HUES48 (cell line): Measurements from ENCODE around the gene PROX1.

ENCODE experiments used
- H3K27ac ChIP-seq: one replicate; pipeline ENCODE4 v1.7.0; 2013; ENCODE audit warnings: low read depth, low read length, inconsistent platforms
- H3K27me3 ChIP-seq: 2 replicates; pipeline ENCODE4 v1.6.1; 2013; ENCODE audit warnings: mild to moderate bottlenecking, low read length; ENCODE audit not compliant: control insufficient read depth, insufficient read depth
- H3K36me3 ChIP-seq: 2 replicates; pipeline ENCODE4 v1.6.1; 2013; ENCODE audit warnings: low read length; ENCODE audit not compliant: control insufficient read depth, insufficient read depth
- H3K4me1 ChIP-seq: 2 replicates; pipeline ENCODE4 v1.6.1; 2013; ENCODE audit warnings: mild to moderate bottlenecking, low read length; ENCODE audit not compliant: control insufficient read depth, insufficient read depth
- H3K4me3 ChIP-seq: 2 replicates; pipeline ENCODE4 v1.5.1; 2013; ENCODE audit warnings: mild to moderate bottlenecking, low read depth, low read length
- H3K9ac ChIP-seq: 2 replicates; pipeline ENCODE4 v1.6.1; 2013; ENCODE audit warnings: mild to moderate bottlenecking, low read depth, low read length, moderate library complexity
- H3K9me3 ChIP-seq: 2 replicates; pipeline ENCODE4 v1.6.1; 2013; ENCODE audit warnings: low read length; ENCODE audit not compliant: control insufficient read depth, insufficient read depth

PROX1 gene

GRCh38 chr1:214026985-214027384 lies 39.2 kb downstream of the PROX1 start:
- H3K27me3 ChIP-seq, result peaks cover 4% of the 10 kb centered on the region; the same call in 1 of the 2 replicates
- H3K27ac ChIP-seq, result peak overlapping the region; percentile 66
- H3K9ac ChIP-seq, result 0 out of 2 replicates have a peak overlapping the region, but pooled peaks have one; percentile 31
- H3K36me3 ChIP-seq, result no peaks in the 10 kb centered on the region
- no peaks in the 10 kb centered on the region for H3K9me3 ChIP-seq
- H3K4me3 ChIP-seq, result peak overlapping the region; percentile 42
- H3K4me1 ChIP-seq, result peaks cover 54% of the 10 kb centered on the region

- peak overlapping the region; percentile 42; the same call in 1 of the 2 replicates for H3K4me3 ChIP-seq
- H3K27me3 ChIP-seq, result peaks cover 4% of the 10 kb centered on the region; the same call in 1 of the 2 replicates
- H3K4me1 ChIP-seq, result peaks cover 54% of the 10 kb centered on the region
- H3K9me3 ChIP-seq, result no peaks in the 10 kb centered on the region
- H3K9ac ChIP-seq, result 0 out of 2 replicates have a peak overlapping the region, but pooled peaks have one; percentile 31
- H3K27ac ChIP-seq, result peak overlapping the region; percentile 66
- no peaks in the 10 kb centered on the region for H3K36me3 ChIP-seq
These were observed 39.7 kb downstream of the PROX1 start for GRCh38 chr1:214027498-214027897.

GRCh38 chr1:214028095-214028494 lies 40.3 kb downstream of the PROX1 start:
- no peak overlapping the region for H3K4me3 ChIP-seq
- no peak overlapping the region for H3K27ac ChIP-seq

GRCh38 chr1:214028649-214029406 lies 41.1 kb downstream of the PROX1 start:
- Histone ChIP-seq H3K27me3 (peaks cover 4% of the 10 kb centered on the region; the same call in 1 of the 2 replicates), H3K4me3 (no peak overlapping the region), H3K9ac (no peak overlapping the region), H3K4me1 (peaks cover 54% of the 10 kb centered on the region), H3K27ac (no peak overlapping the region), H3K36me3 (no peaks in the 10 kb centered on the region), H3K9me3 (no peaks in the 10 kb centered on the region)

More at GRCh38 chr1:214028095-214028494, 40.3 kb downstream of the PROX1 start:
- Histone ChIP-seq H3K27me3 (peaks cover 4% of the 10 kb centered on the region; the same call in 1 of the 2 replicates), H3K4me1 (peaks cover 54% of the 10 kb centered on the region), H3K9ac (no peak overlapping the region; the same call in 1 of the 2 replicates), H3K36me3 (no peaks in the 10 kb centered on the region), H3K9me3 (no peaks in the 10 kb centered on the region)

GRCh38 chr1:214029796-214030195 lies 42.0 kb downstream of the PROX1 start:
- H3K27me3 ChIP-seq, result peaks cover 4% of the 10 kb centered on the region; the same call in 1 of the 2 replicates
- 0 out of 2 replicates have a peak overlapping the region, but pooled peaks have one; percentile 4 for H3K4me3 ChIP-seq
- H3K9me3 ChIP-seq, result no peaks in the 10 kb centered on the region
- peak overlapping the region; percentile 26 for H3K27ac ChIP-seq
- peaks cover 54% of the 10 kb centered on the region for H3K4me1 ChIP-seq
- H3K9ac ChIP-seq, result no peak overlapping the region
- H3K36me3 ChIP-seq, result no peaks in the 10 kb centered on the region

GRCh38 chr1:214031267-214031650 lies 43.5 kb downstream of the PROX1 start:
- Histone ChIP-seq H3K36me3 (no peaks in the 10 kb centered on the region), H3K4me1 (peaks cover 54% of the 10 kb centered on the region), H3K9ac (no peak overlapping the region), H3K27ac (peak overlapping the region; percentile 53), H3K9me3 (no peaks in the 10 kb centered on the region), H3K4me3 (no peak overlapping the region), H3K27me3 (peaks cover 4% of the 10 kb centered on the region; the same call in 1 of the 2 replicates)

- H3K27me3 ChIP-seq, result no peaks in the 10 kb centered on the region
- no peaks in the 10 kb centered on the region for H3K36me3 ChIP-seq
- H3K27ac ChIP-seq, result no peak overlapping the region
- no peak overlapping the region for H3K9ac ChIP-seq
- no peaks in the 10 kb centered on the region for H3K4me1 ChIP-seq
- no peaks in the 10 kb centered on the region for H3K9me3 ChIP-seq
- no peak overlapping the region for H3K4me3 ChIP-seq
These were observed 49.7 kb downstream of the PROX1 start for GRCh38 chr1:214037468-214037867.

- Histone ChIP-seq H3K27me3 (no peaks in the 10 kb centered on the region), H3K4me1 (peaks cover 1% of the 10 kb centered on the region; the same call in 1 of the 2 replicates), H3K27ac (no peak overlapping the region), H3K9ac (no peak overlapping the region), H3K9me3 (no peaks in the 10 kb centered on the region), H3K36me3 (no peaks in the 10 kb centered on the region), H3K4me3 (no peak overlapping the region)
These were observed 51.7 kb downstream of the PROX1 start for GRCh38 chr1:214039394-214040018.

GRCh38 chr1:214043167-214043566 lies 55.4 kb downstream of the PROX1 start:
- no peak overlapping the region for H3K4me3 ChIP-seq
- no peak overlapping the region for H3K9ac ChIP-seq
- no peaks in the 10 kb centered on the region for H3K9me3 ChIP-seq
- no peaks in the 10 kb centered on the region for H3K27me3 ChIP-seq
- H3K36me3 ChIP-seq, result no peaks in the 10 kb centered on the region
- peaks cover 3% of the 10 kb centered on the region; the same call in 1 of the 2 replicates for H3K4me1 ChIP-seq
- H3K27ac ChIP-seq, result no peak overlapping the region

- Histone ChIP-seq H3K9me3 (no peaks in the 10 kb centered on the region), H3K4me1 (peaks cover 3% of the 10 kb centered on the region; the same call in 1 of the 2 replicates), H3K27ac (no peak overlapping the region), H3K27me3 (no peaks in the 10 kb centered on the region), H3K9ac (no peak overlapping the region), H3K4me3 (no peak overlapping the region), H3K36me3 (no peaks in the 10 kb centered on the region)
These were observed 56.9 kb downstream of the PROX1 start for GRCh38 chr1:214044438-214045214.
